Measurements from ENCODE around the gene SYK. TPM values are rescaled to one million over a fixed set of nuclear protein-coding genes. Genes with fewer than 3 reads are reported as not detected.
A peak's percentile ranks its signal among the peaks of the same experiment; 100 is the strongest.

Gene SYK
- total RNA-seq, 1 donor from 2014 or later = 12.0 TPM

DNA sequence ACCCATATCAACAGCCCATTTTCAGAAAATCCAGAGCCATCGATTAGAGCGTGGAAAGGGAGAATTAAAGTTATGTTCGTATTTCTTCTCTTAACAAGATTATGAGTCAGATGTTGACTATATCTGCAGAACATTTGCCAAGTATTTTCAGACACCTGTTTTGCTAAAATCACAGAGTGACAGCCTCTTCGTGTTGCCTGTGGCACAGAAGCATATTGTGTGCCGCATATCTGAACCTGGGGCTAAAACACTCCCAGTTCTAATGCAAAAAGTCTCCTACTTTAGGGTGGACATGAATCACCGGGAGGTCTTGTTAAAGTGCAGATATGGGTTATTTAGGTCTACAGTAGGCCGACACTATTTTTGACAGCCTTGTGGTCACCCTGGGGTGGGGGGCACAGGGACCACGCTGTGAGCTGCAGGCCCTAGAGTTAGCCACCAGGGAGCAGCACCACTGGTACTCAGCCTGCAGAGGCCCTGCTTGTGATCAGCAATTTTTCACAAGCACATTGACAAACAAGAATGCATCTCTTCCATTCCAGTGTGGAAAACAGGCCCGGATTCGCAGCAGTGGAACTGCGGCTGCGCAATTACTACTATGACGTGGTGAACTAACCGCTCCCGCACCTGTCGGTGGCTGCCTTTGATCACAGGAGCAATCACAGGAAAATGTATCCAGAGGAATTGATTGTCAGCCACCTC is 93.5 kb downstream of the SYK start:
- H3K27me3 ChIP-seq = no peaks in the 10 kb centered on the region
- no peak for TF ChIP-seq POLR2AphosphoS5 (IDR thresholded peaks at IDR 0.05; ENCODE audit: insufficient read depth in 1 of 2, low read depth in 1 of 2)
- TF ChIP-seq, protein P1, sequence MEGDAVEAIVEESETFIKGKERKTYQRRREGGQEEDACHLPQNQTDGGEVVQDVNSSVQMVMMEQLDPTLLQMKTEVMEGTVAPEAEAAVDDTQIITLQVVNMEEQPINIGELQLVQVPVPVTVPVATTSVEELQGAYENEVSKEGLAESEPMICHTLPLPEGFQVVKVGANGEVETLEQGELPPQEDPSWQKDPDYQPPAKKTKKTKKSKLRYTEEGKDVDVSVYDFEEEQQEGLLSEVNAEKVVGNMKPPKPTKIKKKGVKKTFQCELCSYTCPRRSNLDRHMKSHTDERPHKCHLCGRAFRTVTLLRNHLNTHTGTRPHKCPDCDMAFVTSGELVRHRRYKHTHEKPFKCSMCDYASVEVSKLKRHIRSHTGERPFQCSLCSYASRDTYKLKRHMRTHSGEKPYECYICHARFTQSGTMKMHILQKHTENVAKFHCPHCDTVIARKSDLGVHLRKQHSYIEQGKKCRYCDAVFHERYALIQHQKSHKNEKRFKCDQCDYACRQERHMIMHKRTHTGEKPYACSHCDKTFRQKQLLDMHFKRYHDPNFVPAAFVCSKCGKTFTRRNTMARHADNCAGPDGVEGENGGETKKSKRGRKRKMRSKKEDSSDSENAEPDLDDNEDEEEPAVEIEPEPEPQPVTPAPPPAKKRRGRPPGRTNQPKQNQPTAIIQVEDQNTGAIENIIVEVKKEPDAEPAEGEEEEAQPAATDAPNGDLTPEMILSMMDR (IDR thresholded peaks at IDR 0.05) = peak in 2 of 3 experiments; percentile 16 to 36
- intact Hi-C loops (cut with DNase I) = no loop called here
- H3K36me3 ChIP-seq = no peaks in the 10 kb centered on the region
- H3K4me3 ChIP-seq = no peak overlapping the region
- H3K4me1 ChIP-seq = peaks cover 14% of the 10 kb centered on the region
- DNase-seq (ENCODE audit: extremely low spot score in 2 of 2) = peak in 1 of 2 donors; percentile 75
- H3K9me3 ChIP-seq = no peaks in the 10 kb centered on the region
- H3K27ac ChIP-seq = no peak overlapping the region

DNA sequence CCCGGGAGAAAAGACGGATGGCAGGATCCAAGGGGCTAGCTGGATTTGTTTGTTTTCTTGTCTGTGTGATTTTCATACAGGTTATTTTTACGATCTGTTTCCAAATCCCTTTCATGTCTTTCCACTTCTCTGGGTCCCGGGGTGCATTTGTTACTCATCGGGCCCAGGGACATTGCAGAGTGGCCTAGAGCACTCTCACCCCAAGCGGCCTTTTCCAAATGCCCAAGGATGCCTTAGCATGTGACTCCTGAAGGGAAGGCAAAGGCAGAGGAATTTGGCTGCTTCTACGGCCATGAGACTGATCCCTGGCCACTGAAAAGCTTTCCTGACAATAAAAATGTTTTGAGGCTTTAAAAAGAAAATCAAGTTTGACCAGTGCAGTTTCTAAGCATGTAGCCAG is 94.2 kb downstream of the SYK start:
- TF ChIP-seq POLR2AphosphoS5 (IDR thresholded peaks at IDR 0.05; ENCODE audit: insufficient read depth in 1 of 2, low read depth in 1 of 2) (no peak), POLR2A (IDR thresholded peaks at IDR 0.05) (no peak)
- TF ChIP-seq, protein P1 (IDR thresholded peaks at IDR 0.05) = no peak
- Histone ChIP-seq H3K4me3 (no peak overlapping the region), H3K27ac (peak overlapping the region; percentile 14), H3K36me3 (no peaks in the 10 kb centered on the region), H3K27me3 (no peaks in the 10 kb centered on the region), H3K4me1 (peaks cover 14% of the 10 kb centered on the region), H3K9me3 (no peaks in the 10 kb centered on the region)
- intact Hi-C loops (cut with DNase I) = no loop called here
- no peak for DNase-seq (ENCODE audit: extremely low spot score in 2 of 2)

DNA sequence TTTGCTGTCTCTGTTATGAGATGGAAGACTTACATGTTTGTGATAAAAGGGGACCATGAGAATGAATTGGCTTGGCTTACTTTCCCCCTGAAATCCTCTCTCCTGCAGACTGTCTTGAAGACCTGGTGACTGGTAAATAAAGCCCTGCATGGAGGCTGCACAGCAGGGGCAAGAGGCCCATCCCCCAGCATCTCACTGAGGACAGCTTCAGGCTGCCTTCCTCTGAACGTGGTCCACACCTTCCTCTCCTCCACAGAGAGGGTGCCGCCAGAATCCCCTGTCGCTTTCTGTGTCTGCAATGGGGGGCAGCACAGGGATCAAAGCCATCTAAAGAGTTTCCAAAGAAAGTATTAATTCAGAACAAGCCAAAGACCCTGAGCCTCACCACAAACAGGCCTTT is 94.6 kb downstream of the SYK start:
- no peaks in the 10 kb centered on the region for H3K27me3 ChIP-seq
- intact Hi-C loops (cut with DNase I) = no loop called here
- peak overlapping the region; percentile 14 for H3K27ac ChIP-seq
- H3K4me1 ChIP-seq = peaks cover 14% of the 10 kb centered on the region
- DNase-seq (ENCODE audit: extremely low spot score in 2 of 2) = no peak
- H3K4me3 ChIP-seq = no peak overlapping the region
- H3K36me3 ChIP-seq = no peaks in the 10 kb centered on the region
- H3K9me3 ChIP-seq = no peaks in the 10 kb centered on the region
- TF ChIP-seq POLR2A (IDR thresholded peaks at IDR 0.05) (no peak), POLR2AphosphoS5 (IDR thresholded peaks at IDR 0.05; ENCODE audit: insufficient read depth in 1 of 2, low read depth in 1 of 2) (no peak)
- TF ChIP-seq, protein P1 (IDR thresholded peaks at IDR 0.05) = no peak

DNA sequence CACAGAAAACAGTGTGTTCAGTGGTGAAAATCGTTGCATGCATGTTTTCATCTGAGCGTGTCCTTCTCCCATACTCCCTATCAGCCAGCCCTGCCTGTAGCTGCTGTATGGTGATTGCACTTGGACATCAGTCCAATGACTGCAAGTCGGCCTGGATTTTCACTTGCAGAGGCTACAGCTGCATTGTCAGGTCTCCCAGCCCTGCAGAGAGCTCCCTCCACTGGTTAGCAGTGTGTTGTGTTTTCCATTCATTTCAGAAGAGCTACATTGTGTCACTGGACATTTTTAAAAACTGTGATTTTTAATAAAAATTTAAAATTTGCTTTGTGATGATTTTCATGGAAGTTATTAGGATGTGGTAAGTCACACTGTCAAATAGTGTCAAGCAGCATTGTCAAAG is 96.6 kb downstream of the SYK start:
- H3K4me1 ChIP-seq = peaks cover 14% of the 10 kb centered on the region
- no peaks in the 10 kb centered on the region for H3K9me3 ChIP-seq
- no peak overlapping the region for H3K4me3 ChIP-seq
- no peak for DNase-seq (ENCODE audit: extremely low spot score in 2 of 2)
- TF ChIP-seq POLR2AphosphoS5 (IDR thresholded peaks at IDR 0.05; ENCODE audit: insufficient read depth in 1 of 2, low read depth in 1 of 2) (no peak), POLR2A (IDR thresholded peaks at IDR 0.05) (no peak)
- TF ChIP-seq, protein P1 (IDR thresholded peaks at IDR 0.05) = no peak
- H3K36me3 ChIP-seq = no peaks in the 10 kb centered on the region
- H3K27me3 ChIP-seq = no peaks in the 10 kb centered on the region
- intact Hi-C loops (cut with DNase I) = no loop called here
- H3K27ac ChIP-seq = no peak overlapping the region

DNA sequence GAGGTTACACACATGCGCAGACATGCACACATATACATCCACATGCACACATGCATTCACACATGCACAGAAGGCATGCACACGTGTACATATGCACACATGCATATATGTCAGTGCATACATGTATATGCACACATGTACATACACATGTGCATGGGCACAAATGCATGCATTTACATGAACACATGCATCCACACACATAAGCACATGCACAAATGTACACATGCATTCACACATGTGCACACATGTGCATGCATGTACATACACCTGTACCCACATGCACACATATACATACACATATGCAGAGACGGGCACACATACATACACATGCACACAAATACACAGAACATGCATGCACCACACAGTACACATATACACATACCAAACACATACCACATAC is 97.7 kb downstream of the SYK start:
- Histone ChIP-seq H3K4me3 (no peak overlapping the region), H3K27me3 (no peaks in the 10 kb centered on the region), H3K27ac (no peak overlapping the region), H3K36me3 (no peaks in the 10 kb centered on the region), H3K4me1 (peaks cover 14% of the 10 kb centered on the region), H3K9me3 (no peaks in the 10 kb centered on the region)
- TF ChIP-seq, protein P1 (IDR thresholded peaks at IDR 0.05) = no peak
- TF ChIP-seq POLR2A (IDR thresholded peaks at IDR 0.05) = no peak
- TF ChIP-seq POLR2AphosphoS5 (IDR thresholded peaks at IDR 0.05; ENCODE audit: insufficient read depth in 1 of 2, low read depth in 1 of 2) = no peak
- DNase-seq (ENCODE audit: extremely low spot score in 2 of 2) = no peak
- intact Hi-C loops (cut with DNase I) = no loop called here

Measured in vagina (tissue), 2 donors.